ENCODE data around the gene RHBDD1.

- TF ChIP-seq, protein P1, sequence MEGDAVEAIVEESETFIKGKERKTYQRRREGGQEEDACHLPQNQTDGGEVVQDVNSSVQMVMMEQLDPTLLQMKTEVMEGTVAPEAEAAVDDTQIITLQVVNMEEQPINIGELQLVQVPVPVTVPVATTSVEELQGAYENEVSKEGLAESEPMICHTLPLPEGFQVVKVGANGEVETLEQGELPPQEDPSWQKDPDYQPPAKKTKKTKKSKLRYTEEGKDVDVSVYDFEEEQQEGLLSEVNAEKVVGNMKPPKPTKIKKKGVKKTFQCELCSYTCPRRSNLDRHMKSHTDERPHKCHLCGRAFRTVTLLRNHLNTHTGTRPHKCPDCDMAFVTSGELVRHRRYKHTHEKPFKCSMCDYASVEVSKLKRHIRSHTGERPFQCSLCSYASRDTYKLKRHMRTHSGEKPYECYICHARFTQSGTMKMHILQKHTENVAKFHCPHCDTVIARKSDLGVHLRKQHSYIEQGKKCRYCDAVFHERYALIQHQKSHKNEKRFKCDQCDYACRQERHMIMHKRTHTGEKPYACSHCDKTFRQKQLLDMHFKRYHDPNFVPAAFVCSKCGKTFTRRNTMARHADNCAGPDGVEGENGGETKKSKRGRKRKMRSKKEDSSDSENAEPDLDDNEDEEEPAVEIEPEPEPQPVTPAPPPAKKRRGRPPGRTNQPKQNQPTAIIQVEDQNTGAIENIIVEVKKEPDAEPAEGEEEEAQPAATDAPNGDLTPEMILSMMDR (IDR thresholded peaks at IDR 0.05; ENCODE audit: low read depth, low read length, poor library complexity, severe bottlenecking): no peak
- TF ChIP-seq EZH2phosphoT487 (IDR thresholded peaks at IDR 0.05; ENCODE audit: borderline replicate concordance, low read length): no peak
Observed at GRCh38 chr2:226788064-226788463, 47.8 kb upstream of the RHBDD1 start.
